HUES6 (cell line): ENCODE measurements around the gene CTBS.

ENCODE experiments used
- H3K27ac ChIP-seq: 2 replicates; pipeline ENCODE4 v1.7.0; 2013; ENCODE audit warnings: low read depth, mild to moderate bottlenecking, low read length, inconsistent platforms
- H3K27me3 ChIP-seq: 2 replicates; pipeline ENCODE4 v1.6.1; 2013; ENCODE audit warnings: low read length; ENCODE audit not compliant: control insufficient read depth, insufficient read depth
- H3K36me3 ChIP-seq: 2 replicates; pipeline ENCODE4 v1.6.1; 2013; ENCODE audit warnings: low read length; ENCODE audit not compliant: control insufficient read depth, insufficient read depth
- H3K4me1 ChIP-seq: 2 replicates; pipeline ENCODE4 v1.6.1; 2013; ENCODE audit warnings: low read length; ENCODE audit not compliant: control insufficient read depth, insufficient read depth
- H3K4me3 ChIP-seq: 2 replicates; pipeline ENCODE4 v1.5.1; 2013; ENCODE audit warnings: low read depth, low read length
- H3K9ac ChIP-seq: one replicate; pipeline ENCODE4 v1.6.1; 2013; ENCODE audit warnings: mild to moderate bottlenecking, low read length
- H3K9me3 ChIP-seq: 2 replicates; pipeline ENCODE4 v1.6.1; 2013; ENCODE audit warnings: low read depth, low read length; ENCODE audit not compliant: control insufficient read depth, insufficient read depth

CTBS gene

DNA sequence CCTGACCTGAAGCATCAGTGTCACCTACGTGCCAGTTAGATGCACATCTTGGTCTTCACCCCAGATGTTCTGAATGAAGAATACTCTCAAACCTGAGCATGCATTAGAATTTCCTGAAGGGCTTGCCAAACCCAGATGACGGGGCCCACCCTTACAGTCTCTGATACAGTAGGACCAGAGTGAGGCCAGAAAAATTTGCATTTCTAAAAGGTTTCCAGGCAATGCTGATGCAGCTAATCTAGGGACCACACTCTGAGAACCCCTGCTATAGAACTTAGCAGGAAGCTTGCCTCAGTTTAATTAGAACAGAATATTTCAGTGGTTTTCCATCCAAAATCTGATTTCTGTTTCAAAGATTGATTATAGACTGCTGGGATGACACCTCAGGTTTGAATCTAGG, 9.9 kb upstream of the CTBS start:
- no peak overlapping the region for H3K27ac ChIP-seq
- H3K4me1 ChIP-seq: peaks cover 15% of the 10 kb centered on the region
- H3K9me3 ChIP-seq: peaks cover 4% of the 10 kb centered on the region; the same call in 1 of the 2 replicates
- H3K27me3 ChIP-seq: no peaks in the 10 kb centered on the region
- no peak overlapping the region for H3K4me3 ChIP-seq
- no peak overlapping the region for H3K9ac ChIP-seq
- no peaks in the 10 kb centered on the region for H3K36me3 ChIP-seq

DNA sequence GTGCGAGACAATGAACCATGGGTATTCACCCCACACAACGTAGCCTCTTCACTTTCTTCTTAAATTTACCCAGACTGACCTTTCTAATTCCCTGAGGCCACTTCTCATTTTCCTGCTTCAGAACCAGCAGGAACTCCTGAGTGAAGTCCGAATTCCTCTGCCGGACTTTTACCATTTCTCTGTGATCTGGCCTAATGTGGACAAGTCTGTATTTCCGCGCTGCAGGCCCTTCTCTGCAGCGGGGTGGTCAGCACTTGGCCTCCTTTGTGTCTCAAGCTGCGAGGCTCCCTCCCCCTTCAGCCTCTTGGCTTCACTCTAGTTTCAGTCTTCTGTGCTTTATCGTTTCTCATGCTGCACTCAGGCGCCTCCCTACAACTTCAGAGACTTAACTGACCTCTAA, 9.4 kb upstream of the CTBS start:
- no peak overlapping the region for H3K9ac ChIP-seq
- H3K27me3 ChIP-seq: no peaks in the 10 kb centered on the region
- peaks cover 15% of the 10 kb centered on the region for H3K4me1 ChIP-seq
- H3K36me3 ChIP-seq: no peaks in the 10 kb centered on the region
- peaks cover 4% of the 10 kb centered on the region; the same call in 1 of the 2 replicates for H3K9me3 ChIP-seq
- H3K4me3 ChIP-seq: peak overlapping the region; percentile 17; the same call in 1 of the 2 replicates
- H3K27ac ChIP-seq: no peak overlapping the region; the same call in 1 of the 2 replicates

DNA sequence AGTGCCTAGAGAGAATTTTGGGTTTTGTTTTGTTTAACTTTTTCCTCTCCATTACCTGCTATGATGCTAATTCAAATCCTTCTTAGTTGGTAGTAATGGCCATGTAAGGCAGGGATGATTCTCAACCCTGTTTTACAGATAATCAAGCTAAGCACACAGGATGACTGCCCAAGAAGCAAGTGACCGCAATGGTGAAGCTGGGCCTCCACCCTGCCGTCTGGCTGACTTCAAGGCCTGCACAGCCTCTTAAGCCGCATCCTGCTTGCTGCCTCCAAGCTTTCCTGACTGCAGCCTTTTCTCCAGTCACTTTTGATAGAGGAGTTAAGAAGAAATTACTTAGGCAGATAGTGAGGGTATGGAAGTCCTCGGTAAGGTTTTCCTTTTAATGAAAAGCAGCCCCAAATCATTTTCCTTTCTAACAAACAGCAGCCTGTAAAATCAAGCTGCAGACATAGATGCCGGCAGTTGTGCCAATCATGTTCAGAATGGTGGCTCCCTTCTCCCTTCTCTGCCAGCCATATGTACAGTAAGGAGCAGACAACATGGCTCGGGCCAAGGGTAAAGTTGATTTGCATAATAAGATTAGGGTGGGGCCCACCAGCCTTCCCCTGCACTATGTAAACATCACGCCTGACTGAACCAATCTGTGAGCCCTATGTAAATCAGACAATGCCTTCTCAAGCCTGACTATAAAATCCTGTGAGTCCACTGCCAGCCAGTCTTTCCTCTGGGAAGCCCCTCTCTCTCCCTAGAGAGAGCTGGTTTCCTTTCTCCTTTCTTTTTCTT, 8.8 kb upstream of the CTBS start:
- H3K4me3 ChIP-seq: peak overlapping the region; percentile 17; the same call in 1 of the 2 replicates
- no peak overlapping the region; the same call in 1 of the 2 replicates for H3K27ac ChIP-seq

DNA sequence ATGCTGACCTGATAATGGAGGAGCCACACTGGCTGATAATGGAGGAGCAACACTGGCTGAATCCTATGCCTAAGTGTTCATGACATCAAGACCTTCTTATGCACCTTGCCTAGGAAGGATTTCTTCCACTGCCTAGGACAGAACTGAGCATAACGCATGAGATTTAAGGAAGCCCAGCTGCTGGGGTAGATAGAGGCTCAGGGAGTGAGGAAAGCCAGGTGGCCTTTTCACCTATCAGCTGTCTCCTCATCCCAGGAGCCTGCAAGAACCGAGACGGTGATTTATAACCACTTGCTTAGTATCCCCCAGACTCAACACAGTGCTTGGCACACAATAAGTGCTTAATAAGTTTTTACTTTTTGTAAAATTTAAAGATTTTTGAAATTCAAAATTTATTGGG, 7.4 kb upstream of the CTBS start:
- Histone ChIP-seq H3K4me1 (peaks cover 15% of the 10 kb centered on the region), H3K9me3 (peaks cover 4% of the 10 kb centered on the region; the same call in 1 of the 2 replicates), H3K27me3 (no peaks in the 10 kb centered on the region), H3K4me3 (no peak overlapping the region), H3K27ac (no peak overlapping the region), H3K9ac (no peak overlapping the region), H3K36me3 (no peaks in the 10 kb centered on the region)

More for the DNA sequence above, 8.8 kb upstream of the CTBS start:
- no peaks in the 10 kb centered on the region for H3K36me3 ChIP-seq
- peaks cover 15% of the 10 kb centered on the region for H3K4me1 ChIP-seq
- H3K27me3 ChIP-seq: no peaks in the 10 kb centered on the region
- H3K9me3 ChIP-seq: peaks cover 4% of the 10 kb centered on the region; the same call in 1 of the 2 replicates
- no peak overlapping the region for H3K9ac ChIP-seq

DNA sequence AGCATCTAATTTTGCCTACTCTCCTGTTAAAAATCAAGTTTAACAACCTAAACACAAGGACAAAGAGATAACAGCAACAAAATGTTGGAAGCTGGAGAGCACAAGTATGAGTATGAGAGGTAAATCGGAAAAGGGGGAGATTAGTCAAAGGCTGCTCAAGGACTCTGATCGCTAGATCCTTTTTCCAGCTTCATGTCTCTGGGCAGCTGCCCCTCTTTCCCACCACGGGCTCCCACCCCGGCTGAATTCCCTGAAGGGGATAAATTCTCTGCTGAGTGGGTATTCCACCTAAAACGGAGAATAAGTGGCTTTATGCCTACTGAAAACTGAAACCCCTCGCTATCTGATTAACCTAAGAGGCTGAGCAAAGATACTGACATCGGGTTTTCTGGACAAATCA, 696 bp upstream of the CTBS start:
- peak overlapping the region; percentile 70 for H3K4me3 ChIP-seq
- H3K27me3 ChIP-seq: 0 out of 2 replicates have a peak, but pooled peaks cover 2% of the 10 kb centered on the region
- no peaks in the 10 kb centered on the region for H3K9me3 ChIP-seq
- H3K4me1 ChIP-seq: peaks cover 25% of the 10 kb centered on the region
- no peak overlapping the region for H3K9ac ChIP-seq
- H3K27ac ChIP-seq: no peak overlapping the region
- no peaks in the 10 kb centered on the region for H3K36me3 ChIP-seq

DNA sequence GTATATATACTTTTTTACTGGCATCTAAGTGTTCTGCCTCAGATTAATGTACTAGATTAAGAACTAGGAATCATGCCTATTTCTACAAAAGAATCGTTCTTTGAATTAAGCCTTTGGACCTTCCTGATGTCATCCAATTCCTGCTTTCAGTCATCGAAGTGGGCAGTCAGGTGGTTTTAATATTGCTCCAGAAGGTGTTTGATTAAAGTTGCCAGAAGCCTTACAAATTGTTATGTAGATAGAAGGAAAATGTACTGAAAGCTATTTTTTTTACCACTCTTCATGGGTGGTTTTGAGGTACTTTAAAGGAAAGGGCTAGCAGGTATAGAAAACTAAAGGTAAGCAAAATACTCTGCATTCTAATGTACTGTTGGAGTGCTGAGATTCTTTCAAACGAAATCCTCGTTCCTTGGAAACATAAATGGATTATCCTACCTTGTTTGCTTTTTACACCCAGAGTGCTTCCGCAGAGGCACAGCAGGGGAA, 716 bp downstream of the CTBS start:
- Histone ChIP-seq H3K9ac (peak overlapping the region; percentile 90), H3K27me3 (0 out of 2 replicates have a peak, but pooled peaks cover 2% of the 10 kb centered on the region), H3K27ac (peak overlapping the region; percentile 57), H3K4me1 (peaks cover 25% of the 10 kb centered on the region), H3K36me3 (peaks cover 3% of the 10 kb centered on the region), H3K4me3 (peak overlapping the region; percentile 73), H3K9me3 (no peaks in the 10 kb centered on the region)

DNA sequence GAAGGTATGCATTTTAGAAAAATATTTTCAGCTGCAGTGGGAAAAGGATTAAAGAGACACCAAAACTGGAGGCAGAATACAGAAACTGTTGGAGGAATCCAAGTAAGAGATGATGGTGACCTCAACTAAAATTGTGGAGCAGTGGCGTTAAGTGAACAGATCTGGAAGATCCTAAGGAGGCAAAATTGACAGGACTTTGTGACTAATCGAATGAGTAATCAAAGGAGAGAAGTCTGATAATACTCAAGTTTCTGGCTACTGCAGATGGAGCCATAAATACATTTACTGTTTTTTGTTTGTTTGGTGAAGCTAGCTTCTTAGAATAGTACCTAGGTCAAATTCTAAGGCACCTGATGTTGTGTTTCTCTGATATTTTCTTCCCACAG, 3.1 kb downstream of the CTBS start:
- no peaks in the 10 kb centered on the region for H3K9me3 ChIP-seq
- H3K4me3 ChIP-seq: no peak overlapping the region
- peaks cover 25% of the 10 kb centered on the region for H3K4me1 ChIP-seq
- peaks cover 3% of the 10 kb centered on the region for H3K36me3 ChIP-seq
- H3K27ac ChIP-seq: no peak overlapping the region
- no peak overlapping the region for H3K9ac ChIP-seq
- H3K27me3 ChIP-seq: 0 out of 2 replicates have a peak, but pooled peaks cover 2% of the 10 kb centered on the region

DNA sequence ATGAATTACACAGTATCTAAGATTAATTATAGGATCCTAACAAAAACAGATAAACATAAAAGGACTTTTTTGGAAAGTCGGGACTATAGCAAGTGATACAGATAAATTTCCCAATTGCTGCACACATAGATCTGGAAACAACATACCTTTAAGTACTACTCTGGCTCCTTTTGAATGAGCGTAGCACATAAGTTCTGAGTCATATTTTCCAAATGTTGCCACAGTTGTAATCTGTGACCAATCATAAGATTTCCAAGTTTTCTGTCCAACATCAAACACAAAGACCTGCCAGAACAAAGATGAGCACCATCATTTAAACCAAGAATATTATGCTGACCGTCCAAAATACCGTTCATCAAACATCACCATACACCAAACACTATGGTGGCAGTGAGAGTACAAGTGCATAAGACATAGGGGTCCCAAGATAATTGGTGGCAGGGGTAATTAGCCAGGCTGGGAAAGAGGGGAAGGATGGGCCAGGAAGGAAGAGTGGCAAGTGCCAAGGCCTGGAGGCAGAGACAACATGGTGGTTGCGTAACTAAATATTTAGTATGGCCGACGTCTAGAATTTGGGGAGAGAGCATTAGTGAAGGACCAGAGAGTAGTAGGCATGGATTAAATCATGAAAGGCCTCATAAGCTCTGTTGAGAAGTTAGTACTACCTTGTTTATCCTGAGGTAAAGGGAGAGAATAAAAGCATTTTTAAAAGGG, 3.6 kb downstream of the CTBS start:
- Histone ChIP-seq H3K27me3 (0 out of 2 replicates have a peak, but pooled peaks cover 2% of the 10 kb centered on the region), H3K4me1 (peaks cover 25% of the 10 kb centered on the region), H3K4me3 (no peak overlapping the region), H3K9me3 (no peaks in the 10 kb centered on the region), H3K36me3 (peaks cover 3% of the 10 kb centered on the region), H3K9ac (no peak overlapping the region), H3K27ac (no peak overlapping the region)

DNA sequence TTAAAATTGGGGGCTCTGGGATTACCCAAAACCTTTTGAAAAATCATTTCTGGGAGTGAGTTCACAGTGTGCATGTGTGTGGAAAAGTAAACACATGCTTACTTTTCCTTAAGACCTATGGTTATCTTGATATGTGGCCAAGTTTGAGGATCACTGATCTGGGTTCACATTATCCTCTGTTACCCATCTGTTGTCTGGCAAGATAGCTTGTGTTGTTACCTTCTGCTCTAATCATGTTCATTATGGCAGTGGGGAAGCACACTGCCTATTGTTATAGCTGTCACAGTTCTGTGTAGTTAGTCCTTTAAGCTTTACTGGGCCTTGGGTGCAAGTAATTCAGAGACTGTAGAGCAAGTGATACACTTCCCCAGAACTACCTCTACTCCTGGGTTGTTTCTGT, 5.0 kb downstream of the CTBS start:
- Histone ChIP-seq H3K9me3 (no peaks in the 10 kb centered on the region), H3K4me3 (no peak overlapping the region), H3K27ac (no peak overlapping the region), H3K27me3 (no peaks in the 10 kb centered on the region), H3K36me3 (peaks cover 3% of the 10 kb centered on the region), H3K9ac (no peak overlapping the region), H3K4me1 (peaks cover 25% of the 10 kb centered on the region)

DNA sequence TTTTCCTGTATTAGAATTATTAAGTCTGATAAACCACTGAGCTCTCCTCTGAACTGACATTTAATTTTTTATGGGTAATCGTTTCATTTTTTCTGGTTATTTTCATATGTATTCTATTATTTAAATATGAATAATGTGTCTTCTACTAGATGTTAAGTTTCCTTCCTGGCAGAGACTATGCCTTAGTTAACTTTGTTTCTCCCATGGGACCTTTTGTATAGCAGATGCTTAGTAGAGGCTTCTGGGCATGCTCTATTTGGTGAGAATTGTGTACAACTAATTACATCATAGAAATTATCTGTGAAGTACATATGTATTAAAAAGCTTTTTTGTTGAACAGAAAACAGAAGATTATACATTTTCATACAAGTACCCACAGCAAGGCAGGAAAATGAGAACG, 23.4 kb downstream of the CTBS start:
- Histone ChIP-seq H3K4me1 (no peaks in the 10 kb centered on the region), H3K9ac (no peak overlapping the region)

DNA sequence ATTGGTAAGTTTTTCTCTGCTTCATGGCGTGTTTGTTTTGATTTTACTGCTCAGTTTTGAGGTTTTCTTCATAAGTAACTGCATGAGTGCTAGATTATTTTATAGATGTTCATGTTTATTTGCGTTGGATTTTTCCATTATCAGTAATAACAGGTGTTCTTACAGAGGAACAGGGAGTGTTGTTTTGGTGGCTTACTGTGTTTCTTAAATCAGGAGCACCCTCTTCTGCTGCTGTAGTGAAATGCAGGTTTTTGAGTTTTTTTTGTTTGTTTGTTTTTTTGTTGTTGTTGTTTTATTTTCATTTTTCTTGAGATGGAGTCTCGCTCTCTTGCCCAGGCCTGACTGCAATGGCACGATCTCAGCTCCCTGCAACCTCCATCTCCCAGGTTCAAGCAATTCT, 32.6 kb downstream of the CTBS start:
- Histone ChIP-seq H3K4me3 (no peak overlapping the region), H3K9me3 (no peaks in the 10 kb centered on the region), H3K9ac (no peak overlapping the region), H3K36me3 (no peaks in the 10 kb centered on the region), H3K27me3 (no peaks in the 10 kb centered on the region), H3K4me1 (no peaks in the 10 kb centered on the region), H3K27ac (no peak overlapping the region)

More for the DNA sequence above, 23.4 kb downstream of the CTBS start:
- Histone ChIP-seq H3K27me3 (no peaks in the 10 kb centered on the region), H3K27ac (no peak overlapping the region), H3K4me3 (no peak overlapping the region), H3K9me3 (no peaks in the 10 kb centered on the region), H3K36me3 (no peaks in the 10 kb centered on the region)
